GM18907 (cell line): Measurements from ENCODE around the gene CKAP4.

Source experiments
- ATAC-seq: cut with Tn5 transposase; IDR thresholded peaks from one replicate; pipeline ENCODE4 v1.9.1; 2021; ENCODE audit warnings: mild to moderate bottlenecking, moderate library complexity; ENCODE audit not compliant: unreplicated experiment

Gene CKAP4

GRCh38 chr12:106205208-106206069 lies 42.4 kb downstream of the CKAP4 start:
- ATAC-seq: no peak

GRCh38 chr12:106204312-106204711 lies 43.5 kb downstream of the CKAP4 start:
- no peak for ATAC-seq

GRCh38 chr12:106197906-106198623 lies 49.8 kb downstream of the CKAP4 start:
- no peak for ATAC-seq

GRCh38 chr12:106195621-106196027 lies 52.2 kb downstream of the CKAP4 start:
- no peak for ATAC-seq

- ATAC-seq: no peak
These were observed 53.5 kb downstream of the CKAP4 start for GRCh38 chr12:106194351-106194750.

- no peak for ATAC-seq
These were observed 54.2 kb downstream of the CKAP4 start for GRCh38 chr12:106193394-106194215.

GRCh38 chr12:106192659-106193393 lies 55.0 kb downstream of the CKAP4 start:
- ATAC-seq: no peak

GRCh38 chr12:106190581-106190980 lies 57.2 kb downstream of the CKAP4 start:
- ATAC-seq: no peak

GRCh38 chr12:106189341-106189740 lies 58.5 kb downstream of the CKAP4 start:
- ATAC-seq: no peak

GRCh38 chr12:106188256-106188655 lies 59.6 kb downstream of the CKAP4 start:
- no peak for ATAC-seq
